Gastrocnemius medialis (tissue), 4 donors: Measurements from ENCODE around the gene ADAMTSL1.

Experiments
- POLR2A ChIP-seq, 2 donors: fragments of 450-650 bp; IDR thresholded peaks; one replicate each; pipeline ENCODE4 v1.6.1; 2017; ENCODE audit warnings: antibody characterized with exemption in 2 of 2, mild to moderate bottlenecking in 2 of 2, moderate library complexity in 2 of 2
- TF ChIP-seq, protein P1 (sequence below), 5 experiments: fragments of 450-650 bp in 3 of 5; fragments of 200-600 bp in 2 of 5; sonication (generic) in 2 of 5; IDR thresholded peaks in 4 of 5; conservative IDR thresholded peaks in 1 of 5; 1 replicate in 4 of 5; 2 replicates in 1 of 5; pipeline ENCODE4 v1.5.1; 2016 to 2019; ENCODE audit warnings: antibody characterized with exemption in 5 of 5, mild to moderate bottlenecking in 3 of 5, moderate library complexity in 3 of 5

DNA sequence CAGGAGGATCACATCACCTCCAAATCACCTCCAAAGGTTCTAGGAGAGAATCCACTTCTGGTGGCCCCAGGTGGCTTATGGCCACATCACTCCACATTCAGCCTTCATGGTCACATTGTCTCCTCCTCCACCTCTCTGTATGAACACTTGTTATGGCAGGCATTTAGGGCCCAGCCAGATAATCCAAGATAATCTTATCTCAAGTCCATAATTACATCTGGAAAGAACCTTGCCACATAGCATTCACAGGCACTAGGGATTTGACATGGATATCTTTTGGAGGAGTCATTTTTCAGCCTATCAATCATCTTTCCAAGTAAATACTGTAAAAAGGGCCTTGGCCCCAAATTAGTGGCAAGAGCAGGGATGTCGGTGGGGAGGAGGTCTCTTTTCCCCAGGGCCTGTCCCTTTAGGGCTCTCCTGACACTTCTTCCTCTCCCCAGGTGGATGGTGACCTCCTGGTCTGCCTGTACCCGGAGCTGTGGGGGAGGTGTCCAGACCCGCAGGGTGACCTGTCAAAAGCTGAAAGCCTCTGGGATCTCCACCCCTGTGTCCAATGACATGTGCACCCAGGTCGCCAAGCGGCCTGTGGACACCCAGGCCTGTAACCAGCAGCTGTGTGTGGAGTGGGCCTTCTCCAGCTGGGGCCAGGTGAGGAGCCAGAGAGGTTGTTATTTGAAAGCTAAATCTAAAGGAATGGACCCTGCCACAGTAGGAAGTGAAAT, 418.2 kb downstream of the ADAMTSL1 start:
- no peak for TF ChIP-seq POLR2A (IDR thresholded peaks at IDR 0.05)
- TF ChIP-seq, protein P1, sequence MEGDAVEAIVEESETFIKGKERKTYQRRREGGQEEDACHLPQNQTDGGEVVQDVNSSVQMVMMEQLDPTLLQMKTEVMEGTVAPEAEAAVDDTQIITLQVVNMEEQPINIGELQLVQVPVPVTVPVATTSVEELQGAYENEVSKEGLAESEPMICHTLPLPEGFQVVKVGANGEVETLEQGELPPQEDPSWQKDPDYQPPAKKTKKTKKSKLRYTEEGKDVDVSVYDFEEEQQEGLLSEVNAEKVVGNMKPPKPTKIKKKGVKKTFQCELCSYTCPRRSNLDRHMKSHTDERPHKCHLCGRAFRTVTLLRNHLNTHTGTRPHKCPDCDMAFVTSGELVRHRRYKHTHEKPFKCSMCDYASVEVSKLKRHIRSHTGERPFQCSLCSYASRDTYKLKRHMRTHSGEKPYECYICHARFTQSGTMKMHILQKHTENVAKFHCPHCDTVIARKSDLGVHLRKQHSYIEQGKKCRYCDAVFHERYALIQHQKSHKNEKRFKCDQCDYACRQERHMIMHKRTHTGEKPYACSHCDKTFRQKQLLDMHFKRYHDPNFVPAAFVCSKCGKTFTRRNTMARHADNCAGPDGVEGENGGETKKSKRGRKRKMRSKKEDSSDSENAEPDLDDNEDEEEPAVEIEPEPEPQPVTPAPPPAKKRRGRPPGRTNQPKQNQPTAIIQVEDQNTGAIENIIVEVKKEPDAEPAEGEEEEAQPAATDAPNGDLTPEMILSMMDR (IDR thresholded peaks at IDR 0.05 in 4 of 5, conservative IDR thresholded peaks at IDR 0.05 in 1 of 5), result no peak
